Sigmoid colon (tissue), 4 donors: Measurements from ENCODE around the gene CYP4V2.

Experiments
- EP300 ChIP-seq, 4 donors: sonication (generic); formaldehyde crosslinking; IDR thresholded peaks; one replicate each; pipeline ENCODE4 v1.6.1; 2017; ENCODE audit warnings: antibody characterized with exemption in 4 of 4
- POLR2A ChIP-seq, 2 donors: fragments of 450-650 bp; IDR thresholded peaks; one replicate each; pipeline ENCODE4 v1.6.1; 2016; ENCODE audit warnings: antibody characterized with exemption in 2 of 2, mild to moderate bottlenecking in 2 of 2, moderate library complexity in 2 of 2
- TF ChIP-seq, protein P1 (sequence below), 4 experiments: fragments of 450-650 bp in 3 of 4; fragments of 200-600 bp in 1 of 4; IDR thresholded peaks; one replicate each; pipeline ENCODE4 v1.5.1; 2016 to 2019; ENCODE audit warnings: antibody characterized with exemption in 4 of 4, mild to moderate bottlenecking in 3 of 4, moderate library complexity in 2 of 4

DNA sequence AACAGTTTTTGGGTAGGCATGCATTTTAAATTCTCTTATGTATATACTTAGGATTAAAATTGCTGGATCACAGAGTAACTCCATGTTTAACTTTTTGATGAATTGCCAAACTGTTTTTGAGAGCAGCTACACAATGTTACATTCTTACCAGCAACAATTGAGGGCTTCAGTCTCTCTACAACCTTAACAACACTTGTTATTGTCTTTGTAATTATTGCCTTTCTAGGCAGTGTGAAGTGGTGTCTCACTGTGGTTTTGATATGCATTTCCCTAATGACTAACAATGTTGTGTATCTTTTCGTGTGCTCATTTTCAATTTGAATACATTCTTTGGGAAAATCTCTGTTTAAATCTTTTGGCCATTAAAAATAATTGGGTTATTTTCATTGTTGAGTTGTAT is 57.3 kb downstream of the CYP4V2 start:
- TF ChIP-seq POLR2A (IDR thresholded peaks at IDR 0.05) (no peak), EP300 (IDR thresholded peaks at IDR 0.05) (no peak)
- TF ChIP-seq, protein P1, sequence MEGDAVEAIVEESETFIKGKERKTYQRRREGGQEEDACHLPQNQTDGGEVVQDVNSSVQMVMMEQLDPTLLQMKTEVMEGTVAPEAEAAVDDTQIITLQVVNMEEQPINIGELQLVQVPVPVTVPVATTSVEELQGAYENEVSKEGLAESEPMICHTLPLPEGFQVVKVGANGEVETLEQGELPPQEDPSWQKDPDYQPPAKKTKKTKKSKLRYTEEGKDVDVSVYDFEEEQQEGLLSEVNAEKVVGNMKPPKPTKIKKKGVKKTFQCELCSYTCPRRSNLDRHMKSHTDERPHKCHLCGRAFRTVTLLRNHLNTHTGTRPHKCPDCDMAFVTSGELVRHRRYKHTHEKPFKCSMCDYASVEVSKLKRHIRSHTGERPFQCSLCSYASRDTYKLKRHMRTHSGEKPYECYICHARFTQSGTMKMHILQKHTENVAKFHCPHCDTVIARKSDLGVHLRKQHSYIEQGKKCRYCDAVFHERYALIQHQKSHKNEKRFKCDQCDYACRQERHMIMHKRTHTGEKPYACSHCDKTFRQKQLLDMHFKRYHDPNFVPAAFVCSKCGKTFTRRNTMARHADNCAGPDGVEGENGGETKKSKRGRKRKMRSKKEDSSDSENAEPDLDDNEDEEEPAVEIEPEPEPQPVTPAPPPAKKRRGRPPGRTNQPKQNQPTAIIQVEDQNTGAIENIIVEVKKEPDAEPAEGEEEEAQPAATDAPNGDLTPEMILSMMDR (IDR thresholded peaks at IDR 0.05), result no peak
